Measurements from ENCODE around the gene NLE1. TPM values are rescaled to one million over a fixed set of nuclear protein-coding genes. Genes with fewer than 3 reads are reported as not detected.
A peak's percentile ranks its signal among the peaks of the same experiment; 100 is the strongest.
"Not testable (repeated sequence)": the region's sequence is repeated elsewhere in the genome, so short reads cannot be mapped to it uniquely, and the experiment has no call there.

The NLE1 gene
- total RNA-seq = 18.2 and 28.8 TPM in 2 replicates

GRCh38 chr17:35141681-35142466, at the start of gene NLE1:
NLE1 (minus strand) TSS chr17:35142303; CDS start chr17:35142275, 28 bp downstream.
- DNase-seq (ENCODE audit: low read depth) = peak; percentile 34

- DNase-seq (ENCODE audit: low read depth) = no peak
These were observed 49.0 kb upstream of the NLE1 start for GRCh38 chr17:35191001-35191695.

- DNase-seq (ENCODE audit: low read depth) = no peak
These were observed 47.2 kb upstream of the NLE1 start for GRCh38 chr17:35189291-35189690.

- no peak for DNase-seq (ENCODE audit: low read depth)
These were observed 46.0 kb upstream of the NLE1 start for GRCh38 chr17:35188111-35188510.

DNA sequence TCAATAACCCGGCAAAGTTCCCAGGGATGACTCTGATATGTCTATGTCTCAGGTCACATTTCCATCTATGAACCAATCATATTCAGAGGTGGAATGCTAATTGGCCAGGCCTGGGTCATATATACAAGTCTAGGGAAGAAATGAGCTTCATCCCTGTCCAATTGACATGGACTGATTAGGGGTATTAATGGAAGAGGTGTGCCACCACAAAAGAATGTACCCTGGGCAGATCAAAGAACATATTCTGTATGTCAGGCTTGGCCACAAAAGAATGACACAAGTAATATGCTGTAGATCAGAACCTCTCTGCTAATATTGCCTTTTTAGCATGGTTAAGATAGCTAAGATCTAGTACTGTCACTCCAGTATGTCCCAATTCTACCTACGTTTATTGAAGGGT, 45.4 kb upstream of the NLE1 start:
- no peak for DNase-seq (ENCODE audit: low read depth)

DNA sequence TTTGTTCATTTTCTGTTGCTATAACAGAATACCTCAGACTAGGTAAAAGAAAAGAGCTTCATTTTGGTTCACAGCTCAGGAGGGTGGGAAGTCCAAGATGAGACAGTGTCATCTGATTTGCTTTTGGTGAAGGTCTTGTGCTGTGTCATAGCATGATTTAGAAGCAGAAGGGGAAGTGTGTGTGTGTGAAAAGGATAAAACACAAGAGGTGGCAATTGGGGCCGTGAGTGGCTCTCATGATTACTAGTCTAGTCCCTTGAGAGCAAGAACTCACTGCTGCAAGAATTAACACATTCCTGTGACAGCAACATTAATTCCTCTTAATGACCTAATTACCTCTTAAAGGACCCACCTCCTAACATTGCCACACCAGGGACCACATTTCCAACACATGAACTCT, 43.7 kb upstream of the NLE1 start:
- DNase-seq (ENCODE audit: low read depth) = no peak

DNA sequence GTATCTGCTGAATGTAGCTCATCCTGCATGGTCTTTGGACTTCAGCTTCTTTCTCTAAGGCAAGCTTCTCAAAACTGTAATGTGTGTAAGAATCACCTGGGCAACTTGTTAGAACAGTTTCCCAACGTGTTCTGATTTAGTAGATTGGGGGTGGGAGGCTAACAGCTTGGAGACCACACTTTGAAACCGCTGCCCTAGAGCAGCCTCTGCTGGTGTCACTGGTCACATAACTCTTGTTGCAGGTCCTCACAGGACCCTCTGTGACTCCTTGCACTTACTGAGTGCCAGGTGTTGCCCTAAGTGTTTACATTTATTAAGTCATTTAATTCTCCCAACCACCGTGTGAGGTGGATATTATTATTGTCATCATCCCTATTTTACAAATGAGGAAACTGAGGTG, 42.2 kb upstream of the NLE1 start:
- DNase-seq (ENCODE audit: low read depth) = no peak

GRCh38 chr17:35183332-35183731, 41.2 kb upstream of the NLE1 start:
- no peak for DNase-seq (ENCODE audit: low read depth)

DNA sequence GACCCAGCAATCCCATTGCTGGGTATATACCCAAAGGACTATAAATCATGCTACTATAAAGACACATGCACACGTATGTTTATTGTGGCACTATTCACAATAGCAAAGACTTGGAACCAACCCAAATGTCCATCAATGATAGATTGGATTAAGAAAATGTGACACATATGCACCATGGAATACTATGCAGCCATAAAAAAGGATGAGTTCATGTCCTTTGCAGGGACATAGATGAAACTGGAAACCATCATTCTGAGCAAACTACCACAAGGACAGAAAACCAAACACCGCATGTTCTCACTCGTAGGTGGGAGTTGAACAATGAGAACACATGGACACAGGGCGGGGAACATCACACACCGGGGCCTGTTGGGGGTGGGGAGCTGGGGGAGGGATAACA, 37.3 kb upstream of the NLE1 start:
- DNase-seq (ENCODE audit: low read depth) = not testable (repeated sequence)

DNA sequence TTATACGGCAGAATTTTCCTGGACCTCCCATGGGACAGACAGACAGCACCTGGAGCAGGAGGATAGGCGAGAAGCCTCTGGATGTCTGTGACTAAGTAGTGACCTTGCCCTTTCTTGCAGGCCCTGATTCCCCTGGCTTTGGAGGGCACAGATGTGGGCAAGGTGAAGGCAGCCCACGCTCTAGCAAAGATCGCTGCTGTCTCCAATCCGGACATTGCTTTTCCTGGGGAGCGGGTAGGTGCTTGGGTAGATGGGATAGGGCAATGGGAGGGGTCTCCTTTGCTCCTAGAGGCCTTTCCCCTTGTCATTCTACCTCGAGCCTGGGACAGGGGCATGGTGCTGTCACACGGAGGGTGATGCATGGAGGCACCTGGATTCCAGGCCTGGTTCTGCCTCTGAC, 34.8 kb upstream of the NLE1 start:
- no peak for DNase-seq (ENCODE audit: low read depth)

DNA sequence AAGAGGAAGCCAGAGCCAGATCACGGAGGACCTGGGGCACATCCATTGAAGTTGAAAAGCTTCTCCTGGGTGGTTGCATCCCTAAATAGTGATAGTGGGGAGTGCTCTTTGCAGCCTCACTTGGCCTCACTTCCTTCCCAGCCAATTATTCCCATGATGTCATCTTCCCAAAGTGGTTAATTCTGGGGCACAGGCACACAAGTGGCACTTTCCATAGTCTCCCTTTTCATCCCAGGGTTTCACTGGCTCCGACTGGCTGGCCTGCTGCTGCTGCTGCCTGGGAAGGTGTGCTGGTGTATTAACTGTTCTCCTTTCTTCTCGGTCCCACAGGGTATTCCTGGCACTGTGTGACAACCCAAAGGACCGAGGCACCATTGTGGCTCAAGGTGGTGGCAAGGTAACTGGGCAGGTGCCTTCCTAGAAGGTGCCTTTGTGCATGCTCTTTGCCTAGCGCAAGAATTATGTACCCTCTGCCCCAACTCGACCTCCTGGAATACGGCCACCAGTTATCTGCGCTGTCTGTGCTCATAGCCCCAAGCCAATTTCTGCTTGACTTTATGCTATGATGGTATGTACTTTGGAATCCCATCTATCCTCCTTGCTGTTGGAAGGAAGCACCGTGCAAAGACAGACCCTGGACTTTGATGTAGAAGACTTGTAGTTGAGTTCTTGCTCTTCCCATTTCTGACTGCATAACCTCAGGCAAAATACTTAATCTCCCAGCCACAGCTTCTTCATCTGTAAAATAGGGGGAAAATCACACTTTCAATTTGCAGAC, 33.7 kb upstream of the NLE1 start:
- DNase-seq (ENCODE audit: low read depth) = no peak

- DNase-seq (ENCODE audit: low read depth) = no peak
These were observed 32.8 kb upstream of the NLE1 start for GRCh38 chr17:35174835-35175334.

GRCh38 chr17:35172321-35172720, 30.2 kb upstream of the NLE1 start:
- DNase-seq (ENCODE audit: low read depth) = not testable (repeated sequence)

GRCh38 chr17:35171834-35172233, 29.7 kb upstream of the NLE1 start:
- DNase-seq (ENCODE audit: low read depth) = no peak

GRCh38 chr17:35170968-35171771, 29.1 kb upstream of the NLE1 start:
- no peak for DNase-seq (ENCODE audit: low read depth)

- DNase-seq (ENCODE audit: low read depth) = no peak
These were observed 27.8 kb upstream of the NLE1 start for GRCh38 chr17:35169835-35170363.

GRCh38 chr17:35167666-35168065, 25.6 kb upstream of the NLE1 start:
- peak; percentile 16 for DNase-seq (ENCODE audit: low read depth)

- no peak for DNase-seq (ENCODE audit: low read depth)
These were observed 24.9 kb upstream of the NLE1 start for GRCh38 chr17:35167046-35167445.

DNA sequence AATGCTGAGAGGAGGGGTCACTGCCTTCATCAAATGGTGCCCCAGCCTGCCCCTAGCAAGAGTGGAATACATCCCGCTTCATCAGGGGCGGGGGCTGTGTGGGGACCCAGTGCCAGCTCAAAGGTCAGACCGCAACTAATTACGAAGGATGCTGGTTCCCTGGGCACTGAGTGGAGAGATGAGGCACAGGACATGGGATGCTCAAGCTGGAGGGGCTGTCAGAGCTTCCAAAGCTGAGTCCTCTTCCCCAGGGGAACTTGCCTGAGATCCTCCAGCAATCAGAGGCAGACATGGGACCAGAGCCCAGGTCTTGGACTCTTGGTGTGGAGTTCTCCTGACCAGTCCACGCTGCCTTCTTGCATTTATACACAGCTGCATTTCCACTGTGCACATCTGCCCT, 24.4 kb upstream of the NLE1 start:
- DNase-seq (ENCODE audit: low read depth) = no peak

GRCh38 chr17:35164716-35165115, 22.6 kb upstream of the NLE1 start:
- DNase-seq (ENCODE audit: low read depth) = no peak

- no peak for DNase-seq (ENCODE audit: low read depth)
These were observed 21.8 kb upstream of the NLE1 start for GRCh38 chr17:35163886-35164285.

Measured in renal cortical epithelial cell (primary cell).